H1 (cell line): Measurements from ENCODE around the gene NCOA5.

Experiments used
- BACH1 ChIP-seq: IDR thresholded peaks from 2 replicates; pipeline ENCODE4 v1.6.1; 2012; ENCODE audit warnings: low read length, improper control_type of control experiment
- CTCF ChIP-seq, 3 experiments: IDR thresholded peaks; 1 replicate in 2 of 3; 2 replicates in 1 of 3; pipeline versions ENCODE4 v1.5.1 to v1.6.1; 2011; ENCODE audit warnings: low read length in 3 of 3, mild to moderate bottlenecking in 3 of 3, inconsistent platforms in 2 of 3, low read depth in 1 of 3, moderate library complexity in 1 of 3; ENCODE audit not compliant: insufficient read depth in 1 of 3; ENCODE audit errors: control extremely low read depth in 1 of 3
- EZH2 ChIP-seq: fragments of 200-600 bp; sonication (generic); IDR thresholded peaks from 2 replicates; pipeline ENCODE4 v1.7.1; 2012; ENCODE audit warnings: low read depth, mild to moderate bottlenecking, moderate library complexity, low read length, inconsistent platforms; ENCODE audit not compliant: severe bottlenecking
- KDM5A ChIP-seq: fragments of 200-600 bp; IDR thresholded peaks from 2 replicates; pipeline ENCODE4 v1.7.1; 2012; ENCODE audit warnings: mild to moderate bottlenecking, low read length, inconsistent platforms, mixed read lengths
- PHF8 ChIP-seq: fragments of 200-600 bp; sonication (generic); conservative IDR thresholded peaks from 2 replicates; pipeline ENCODE4 v1.7.1; 2012; ENCODE audit warnings: low read depth, mild to moderate bottlenecking, inconsistent platforms, low read length, moderate library complexity
- POLR2A ChIP-seq, 2 experiments: IDR thresholded peaks; 1 replicate in 1 of 2; 2 replicates in 1 of 2; pipeline ENCODE4 v1.6.1; 2011; ENCODE audit warnings: low read depth in 2 of 2, low read length in 2 of 2, mild to moderate bottlenecking in 2 of 2; ENCODE audit errors: control extremely low read depth in 1 of 2
- POLR2AphosphoS5 ChIP-seq: IDR thresholded peaks from 2 replicates; pipeline ENCODE4 v1.6.1; 2011; ENCODE audit warnings: low read depth, low read length
- POU5F1 ChIP-seq: IDR thresholded peaks from 2 replicates; pipeline ENCODE4 v1.6.1; 2011; ENCODE audit warnings: low read depth, mild to moderate bottlenecking, low read length, moderate library complexity
- SIN3A ChIP-seq, 2 experiments: IDR thresholded peaks in 1 of 2; conservative IDR thresholded peaks in 1 of 2; 2 replicates each; pipeline ENCODE4 v1.6.1; 2011 to 2012; ENCODE audit warnings: low read length in 2 of 2, improper control_type of control experiment in 1 of 2, low read depth in 1 of 2, mild to moderate bottlenecking in 1 of 2
- SP4 ChIP-seq: IDR thresholded peaks from 2 replicates; pipeline ENCODE4 v1.6.1; 2012; ENCODE audit warnings: low read length, inconsistent platforms
- SUZ12 ChIP-seq: fragments of 200-600 bp; sonication (generic); IDR thresholded peaks from 2 replicates; pipeline ENCODE4 v1.6.1; 2012; ENCODE audit warnings: mild to moderate bottlenecking, inconsistent platforms, low read length, moderate library complexity, mixed read lengths
- YY1 ChIP-seq: IDR thresholded peaks from 2 replicates; pipeline ENCODE4 v1.6.1; 2011; ENCODE audit warnings: low read depth, mild to moderate bottlenecking, low read length
- ZNF274 ChIP-seq: IDR thresholded peaks from 2 replicates; pipeline ENCODE4 v1.7.0; 2012; ENCODE audit warnings: low read length, borderline replicate concordance; ENCODE audit errors: extremely low read depth

GRCh38 chr20:46122516-46123481, 33.0 kb upstream of the NCOA5 start:
- no peak for TF ChIP-seq PHF8
- TF ChIP-seq SP4: no peak
- no peak for TF ChIP-seq SIN3A (conservative IDR thresholded peaks at IDR 0.05 in 1 of 2, IDR thresholded peaks at IDR 0.05 in 1 of 2; ENCODE audit: low read depth in 1 of 2, low read length in 2 of 2)
- no peak for TF ChIP-seq POLR2A (IDR thresholded peaks at IDR 0.05; ENCODE audit: control extremely low read depth in 1 of 2, low read depth in 2 of 2, low read length in 2 of 2)
- no peak for TF ChIP-seq CTCF (IDR thresholded peaks at IDR 0.05; ENCODE audit: control extremely low read depth in 1 of 3, insufficient read depth in 1 of 3, low read depth in 1 of 3, low read length in 3 of 3)
- no peak for TF ChIP-seq SUZ12
- no peak for TF ChIP-seq KDM5A
- TF ChIP-seq YY1: no peak
- no peak for TF ChIP-seq POU5F1
- TF ChIP-seq POLR2AphosphoS5: no peak
- TF ChIP-seq ZNF274: no peak
- TF ChIP-seq EZH2: no peak
- TF ChIP-seq BACH1: no peak
